Stimulated activated CD4-positive, alpha-beta T cell treated with anti-CD3 and anti-CD28 coated beads, Interleukin-12 subunit alpha, Interleukin-12 subunit beta, amount 100 ng/mL, for 4 hours (primary cell): Measurements from ENCODE around the gene OSGEP.
A peak's percentile ranks its signal among the peaks of the same experiment; 100 is the strongest.
"Not testable (repeated sequence)": the region's sequence is repeated elsewhere in the genome, so short reads cannot be mapped to it uniquely, and the experiment has no call there.

ENCODE experiments used
- DNase-seq: peaks from one replicate; pipeline ENCODE4 v3.0.0-alpha.2; 2020

Gene OSGEP

GRCh38 chr14:20469242-20469889, 14.8 kb upstream of the OSGEP start, which contains the start of gene PNP:
Gene PNP, plus strand, starts transcription at chr14:20469406. Its CDS starts 119 bp downstream, at chr14:20469525.
- peak; percentile 82 for DNase-seq

GRCh38 chr14:20468764-20469241, 14.2 kb upstream of the OSGEP start:
- DNase-seq, result no peak

- DNase-seq, result peak; percentile 96
Measured at GRCh38 chr14:20461225-20462141, 6.9 kb upstream of the OSGEP start, which contains the start of gene PIP4P1. Gene PIP4P1, minus strand, starts transcription at chr14:20461434. Its CDS starts 109 bp downstream, at chr14:20461325.

GRCh38 chr14:20460458-20461224, 6.0 kb upstream of the OSGEP start:
- DNase-seq, result peak; percentile 48

GRCh38 chr14:20458031-20458789, 3.6 kb upstream of the OSGEP start:
- DNase-seq, result no peak

- DNase-seq, result no peak
Measured at GRCh38 chr14:20456971-20457370, 2.4 kb upstream of the OSGEP start.

- DNase-seq, result no peak
Measured at GRCh38 chr14:20455355-20456300, 1.0 kb upstream of the OSGEP start.

- not testable (repeated sequence) for DNase-seq
Measured at GRCh38 chr14:20452831-20453230, 1.8 kb downstream of the OSGEP start.

- DNase-seq, result no peak
Measured at GRCh38 chr14:20446889-20447288, 7.7 kb downstream of the OSGEP start.

GRCh38 chr14:20443650-20444049, 11.0 kb downstream of the OSGEP start:
- DNase-seq, result not testable (repeated sequence)

- DNase-seq, result no peak
Measured at GRCh38 chr14:20441461-20441860, 13.2 kb downstream of the OSGEP start.

GRCh38 chr14:20440882-20441281, 13.7 kb downstream of the OSGEP start:
- no peak for DNase-seq

GRCh38 chr14:20440465-20440864, 14.1 kb downstream of the OSGEP start:
- no peak for DNase-seq

- no peak for DNase-seq
Measured at GRCh38 chr14:20438664-20439063, 15.9 kb downstream of the OSGEP start.

- DNase-seq, result no peak
Measured at GRCh38 chr14:20436363-20436755, 18.3 kb downstream of the OSGEP start.

- no peak for DNase-seq
Measured at GRCh38 chr14:20435582-20436362, 18.8 kb downstream of the OSGEP start, which contains the start of gene KLHL33. Gene KLHL33, minus strand, starts transcription at chr14:20436166. Its CDS starts 355 bp downstream, at chr14:20435811.

- no peak for DNase-seq
Measured at GRCh38 chr14:20434701-20435581, 19.7 kb downstream of the OSGEP start.

- DNase-seq, result no peak
Measured at GRCh38 chr14:20429801-20430669, 24.6 kb downstream of the OSGEP start.
